Ishikawa (cell line): Measurements from ENCODE around the gene GLMN.

ENCODE experiments used
- CEBPB ChIP-seq: IDR thresholded peaks from 2 replicates; pipeline ENCODE4 v1.6.1; 2012
- CREB1 ChIP-seq: IDR thresholded peaks from 2 replicates; pipeline ENCODE4 v1.6.1; 2012; ENCODE audit warnings: low read depth
- EGR1 ChIP-seq: IDR thresholded peaks from 2 replicates; pipeline ENCODE4 v1.6.1; 2012
- EP300 ChIP-seq: IDR thresholded peaks from 2 replicates; pipeline ENCODE4 v1.6.1; 2012; ENCODE audit warnings: borderline replicate concordance
- FOXM1 ChIP-seq: IDR thresholded peaks from 2 replicates; pipeline ENCODE4 v1.6.1; 2012; ENCODE audit warnings: low read depth, borderline replicate concordance
- MAX ChIP-seq: IDR thresholded peaks from 2 replicates; pipeline ENCODE4 v1.6.1; 2012
- NFIC ChIP-seq: IDR thresholded peaks from 2 replicates; pipeline ENCODE4 v1.6.1; 2012
- RAD21 ChIP-seq: IDR thresholded peaks from 2 replicates; pipeline ENCODE4 v1.6.1; 2012; ENCODE audit warnings: low read depth
- TAF1 ChIP-seq: IDR thresholded peaks from 2 replicates; pipeline ENCODE4 v1.6.1; 2012; ENCODE audit warnings: low read depth, mild to moderate bottlenecking
- TCF12 ChIP-seq: IDR thresholded peaks from 2 replicates; pipeline ENCODE4 v1.6.1; 2012; ENCODE audit warnings: low read depth
- TEAD4 ChIP-seq: IDR thresholded peaks from 2 replicates; pipeline ENCODE4 v1.6.1; 2012
- USF1 ChIP-seq: IDR thresholded peaks from 2 replicates; pipeline ENCODE4 v1.6.1; 2012
- YY1 ChIP-seq: IDR thresholded peaks from 2 replicates; pipeline ENCODE4 v1.6.1; 2012; ENCODE audit warnings: low read depth
- ZBTB7A ChIP-seq: IDR thresholded peaks from 2 replicates; pipeline ENCODE4 v1.6.1; 2012; ENCODE audit warnings: low read depth
- TF ChIP-seq, protein P1 (sequence below): IDR thresholded peaks from 2 replicates; pipeline ENCODE4 v1.6.1; 2012; ENCODE audit warnings: low read depth, mild to moderate bottlenecking

GLMN gene

GRCh38 chr1:92228401-92228800 lies 70.4 kb downstream of the GLMN start:
- TF ChIP-seq EGR1 (no peak), FOXM1 (no peak), NFIC (no peak), USF1 (no peak), TAF1 (no peak), MAX (no peak), TEAD4 (no peak), YY1 (no peak), EP300 (no peak), ZBTB7A (no peak), RAD21 (no peak), CREB1 (no peak), CEBPB (no peak)
- TF ChIP-seq, protein P1, sequence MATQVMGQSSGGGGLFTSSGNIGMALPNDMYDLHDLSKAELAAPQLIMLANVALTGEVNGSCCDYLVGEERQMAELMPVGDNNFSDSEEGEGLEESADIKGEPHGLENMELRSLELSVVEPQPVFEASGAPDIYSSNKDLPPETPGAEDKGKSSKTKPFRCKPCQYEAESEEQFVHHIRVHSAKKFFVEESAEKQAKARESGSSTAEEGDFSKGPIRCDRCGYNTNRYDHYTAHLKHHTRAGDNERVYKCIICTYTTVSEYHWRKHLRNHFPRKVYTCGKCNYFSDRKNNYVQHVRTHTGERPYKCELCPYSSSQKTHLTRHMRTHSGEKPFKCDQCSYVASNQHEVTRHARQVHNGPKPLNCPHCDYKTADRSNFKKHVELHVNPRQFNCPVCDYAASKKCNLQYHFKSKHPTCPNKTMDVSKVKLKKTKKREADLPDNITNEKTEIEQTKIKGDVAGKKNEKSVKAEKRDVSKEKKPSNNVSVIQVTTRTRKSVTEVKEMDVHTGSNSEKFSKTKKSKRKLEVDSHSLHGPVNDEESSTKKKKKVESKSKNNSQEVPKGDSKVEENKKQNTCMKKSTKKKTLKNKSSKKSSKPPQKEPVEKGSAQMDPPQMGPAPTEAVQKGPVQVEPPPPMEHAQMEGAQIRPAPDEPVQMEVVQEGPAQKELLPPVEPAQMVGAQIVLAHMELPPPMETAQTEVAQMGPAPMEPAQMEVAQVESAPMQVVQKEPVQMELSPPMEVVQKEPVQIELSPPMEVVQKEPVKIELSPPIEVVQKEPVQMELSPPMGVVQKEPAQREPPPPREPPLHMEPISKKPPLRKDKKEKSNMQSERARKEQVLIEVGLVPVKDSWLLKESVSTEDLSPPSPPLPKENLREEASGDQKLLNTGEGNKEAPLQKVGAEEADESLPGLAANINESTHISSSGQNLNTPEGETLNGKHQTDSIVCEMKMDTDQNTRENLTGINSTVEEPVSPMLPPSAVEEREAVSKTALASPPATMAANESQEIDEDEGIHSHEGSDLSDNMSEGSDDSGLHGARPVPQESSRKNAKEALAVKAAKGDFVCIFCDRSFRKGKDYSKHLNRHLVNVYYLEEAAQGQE: no peak

GRCh38 chr1:92219028-92219427 lies 79.8 kb downstream of the GLMN start:
- TF ChIP-seq CEBPB (no peak), TAF1 (no peak), EGR1 (no peak), YY1 (no peak), MAX (no peak), ZBTB7A (no peak), RAD21 (no peak), TCF12 (no peak), CREB1 (no peak)

- TF ChIP-seq FOXM1: no peak
- no peak for TF ChIP-seq YY1
- TF ChIP-seq, protein P1: no peak
- TF ChIP-seq TEAD4: no peak
- no peak for TF ChIP-seq EP300
- TF ChIP-seq ZBTB7A: no peak
- TF ChIP-seq CEBPB: no peak
- TF ChIP-seq USF1: no peak
- TF ChIP-seq NFIC: no peak
- no peak for TF ChIP-seq EGR1
- no peak for TF ChIP-seq MAX
- TF ChIP-seq TAF1: no peak
- no peak for TF ChIP-seq TCF12
- no peak for TF ChIP-seq CREB1
- no peak for TF ChIP-seq RAD21
These were observed 80.2 kb downstream of the GLMN start for GRCh38 chr1:92218559-92218958.

DNA sequence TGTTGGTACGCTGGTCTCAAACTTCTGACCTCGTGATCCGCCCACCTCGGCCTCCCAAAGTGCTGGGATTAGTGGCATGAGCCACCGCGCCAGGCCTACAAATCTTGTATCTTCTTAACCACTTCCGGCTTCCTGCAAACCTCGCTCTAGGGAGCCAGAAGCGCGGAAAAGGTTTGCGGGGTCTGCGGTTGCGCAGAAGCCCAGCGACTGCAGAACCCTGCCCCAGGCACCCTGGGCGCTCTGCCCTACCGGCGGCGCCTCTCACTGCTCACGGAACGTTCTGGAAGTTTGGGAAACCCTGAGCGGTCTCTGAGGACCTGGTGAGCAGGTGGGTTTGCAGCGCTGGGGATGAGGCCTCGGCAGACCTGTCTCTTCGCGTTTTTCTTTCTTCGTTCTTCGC lies 81.1 kb downstream of the GLMN start, which contains the start of gene C1orf146:
C1orf146 (plus strand) TSS at position 195 of the 400 bp plus-strand sequence. CDS start 13,506 bp downstream, outside the sequence.
- no peak for TF ChIP-seq ZBTB7A
- no peak for TF ChIP-seq USF1
- TF ChIP-seq EGR1: no peak
- TF ChIP-seq TEAD4: no peak
- no peak for TF ChIP-seq TCF12
- TF ChIP-seq EP300: no peak
- TF ChIP-seq NFIC: no peak
- no peak for TF ChIP-seq CREB1
- TF ChIP-seq CEBPB: no peak
- TF ChIP-seq RAD21: no peak
- TF ChIP-seq, protein P1: no peak
- TF ChIP-seq FOXM1: no peak
- TF ChIP-seq TAF1: no peak
- no peak for TF ChIP-seq YY1
- TF ChIP-seq MAX: no peak
